ENCODE measurements around the gene SESTD1. TPM values are rescaled to one million over a fixed set of nuclear protein-coding genes. Genes with fewer than 3 reads are reported as not detected.

SESTD1 gene
- total RNA-seq, 2 experiments from 2014 or later, result 3.2 to 21.4 TPM

DNA sequence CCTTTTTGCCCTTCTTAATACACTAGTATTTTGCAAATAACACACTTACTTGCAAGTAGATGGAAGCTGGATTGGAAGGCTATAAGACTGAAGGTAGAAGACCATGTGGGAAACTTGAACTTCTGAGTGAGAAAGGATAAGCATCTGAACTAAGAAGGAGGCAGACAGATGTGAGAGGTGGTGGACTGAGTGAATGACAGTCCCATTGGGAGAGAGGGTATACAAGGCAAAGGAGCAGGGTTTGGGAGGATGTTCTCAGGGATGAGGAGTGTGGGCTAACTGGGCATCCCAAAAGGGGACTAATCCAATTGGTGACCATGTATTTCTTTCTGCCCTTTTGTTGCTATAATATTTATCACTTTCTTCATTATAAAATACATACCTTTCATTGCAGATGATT lies 20.4 kb upstream of the SESTD1 start:
- intact Hi-C loops (cut with micrococcal nuclease; ENCODE audit: unreplicated experiment), result no loop called here

DNA sequence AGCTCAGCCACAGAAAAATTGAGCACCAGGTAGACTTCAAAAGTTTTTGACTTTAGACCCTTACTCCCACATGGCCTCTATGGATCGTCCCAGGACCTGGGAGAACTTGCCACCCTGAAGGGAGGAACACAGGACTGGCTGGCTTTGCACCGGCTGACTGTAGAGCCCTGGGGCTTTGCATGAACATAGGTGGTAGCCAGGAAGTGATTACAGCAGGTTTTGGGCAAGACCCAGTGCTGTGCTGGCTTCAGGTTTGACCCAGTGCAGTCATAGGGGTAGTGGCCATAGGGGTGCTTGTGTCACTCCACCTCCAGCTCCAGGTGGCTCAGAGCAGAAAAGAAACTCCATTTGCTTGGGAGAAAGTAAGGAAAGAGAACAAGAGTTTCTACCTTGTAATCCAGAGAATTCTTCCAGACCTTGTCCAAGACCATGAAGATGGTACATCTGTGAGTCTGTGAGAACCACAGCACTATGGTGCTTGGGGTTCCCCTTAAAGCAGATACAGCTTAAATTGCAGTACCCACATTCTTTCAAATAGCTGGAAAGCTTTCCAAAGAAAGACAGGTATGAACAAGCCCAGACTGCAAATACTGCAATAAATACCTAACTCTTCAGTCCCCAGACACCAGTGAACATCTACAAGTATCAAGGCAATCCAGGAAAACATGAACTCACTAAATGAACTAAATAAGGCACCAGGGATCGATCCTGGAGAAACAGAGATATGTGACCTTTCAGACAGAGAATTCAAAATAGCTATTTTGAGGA lies 13.0 kb upstream of the SESTD1 start:
- TF ChIP-seq, protein P1, sequence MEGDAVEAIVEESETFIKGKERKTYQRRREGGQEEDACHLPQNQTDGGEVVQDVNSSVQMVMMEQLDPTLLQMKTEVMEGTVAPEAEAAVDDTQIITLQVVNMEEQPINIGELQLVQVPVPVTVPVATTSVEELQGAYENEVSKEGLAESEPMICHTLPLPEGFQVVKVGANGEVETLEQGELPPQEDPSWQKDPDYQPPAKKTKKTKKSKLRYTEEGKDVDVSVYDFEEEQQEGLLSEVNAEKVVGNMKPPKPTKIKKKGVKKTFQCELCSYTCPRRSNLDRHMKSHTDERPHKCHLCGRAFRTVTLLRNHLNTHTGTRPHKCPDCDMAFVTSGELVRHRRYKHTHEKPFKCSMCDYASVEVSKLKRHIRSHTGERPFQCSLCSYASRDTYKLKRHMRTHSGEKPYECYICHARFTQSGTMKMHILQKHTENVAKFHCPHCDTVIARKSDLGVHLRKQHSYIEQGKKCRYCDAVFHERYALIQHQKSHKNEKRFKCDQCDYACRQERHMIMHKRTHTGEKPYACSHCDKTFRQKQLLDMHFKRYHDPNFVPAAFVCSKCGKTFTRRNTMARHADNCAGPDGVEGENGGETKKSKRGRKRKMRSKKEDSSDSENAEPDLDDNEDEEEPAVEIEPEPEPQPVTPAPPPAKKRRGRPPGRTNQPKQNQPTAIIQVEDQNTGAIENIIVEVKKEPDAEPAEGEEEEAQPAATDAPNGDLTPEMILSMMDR (conservative IDR thresholded peaks at IDR 0.05; ENCODE audit: low read length), result no peak
- TF ChIP-seq EZH2phosphoT487 (IDR thresholded peaks at IDR 0.05; ENCODE audit: borderline replicate concordance, low read depth, low read length), result no peak
- no peaks in the 10 kb centered on the region for H3K9me3 ChIP-seq (ENCODE audit: low read length)
- DNase-seq (ENCODE audit: low spot score), result no peak
- no peak overlapping the region for H3K4me2 ChIP-seq (ENCODE audit: low read length)
- H3K27ac ChIP-seq (ENCODE audit: low read depth, low read length, poor library complexity, severe bottlenecking), result no peak overlapping the region
- ChIA-PET CTCF (ENCODE audit: unreplicated experiment) (no interaction called here), POLR2A (interaction anchor here (1.0 kb wide), 1 partner anchor 15 kb away, joined by 3 read pairs; no protein-coding TSS in a partner anchor)
- no peaks in the 10 kb centered on the region for H3K9me2 ChIP-seq (ENCODE audit: insufficient read depth, low read length)
- peaks cover 12% of the 10 kb centered on the region for H3K4me1 ChIP-seq (ENCODE audit: insufficient read depth, low read length, poor library complexity, severe bottlenecking)
- H3K4me3 ChIP-seq (ENCODE audit: low read depth, low read length, poor library complexity, severe bottlenecking), result no peak overlapping the region
- intact Hi-C loops (cut with micrococcal nuclease; ENCODE audit: unreplicated experiment), result no loop called here
- BruUV-seq (replicated peaks), result no TSS peak
- H4K20me1 ChIP-seq (ENCODE audit: insufficient read depth, low read length), result no peaks in the 10 kb centered on the region
- H3K79me2 ChIP-seq (ENCODE audit: insufficient read depth, low read depth, low read length), result no peaks in the 10 kb centered on the region
- H3K36me3 ChIP-seq (ENCODE audit: insufficient read depth, low read length), result no peaks in the 10 kb centered on the region
- H2AFZ ChIP-seq (ENCODE audit: low read length), result no peak overlapping the region

More for the DNA sequence above, 20.4 kb upstream of the SESTD1 start:
- Histone ChIP-seq H4K20me1 (ENCODE audit: insufficient read depth, low read length) (no peaks in the 10 kb centered on the region), H2AFZ (ENCODE audit: low read length) (no peak overlapping the region), H3K27ac (ENCODE audit: low read depth, low read length, poor library complexity, severe bottlenecking) (no peak overlapping the region), H3K9me2 (ENCODE audit: insufficient read depth, low read length) (no peaks in the 10 kb centered on the region), H3K9me3 (ENCODE audit: low read length) (no peaks in the 10 kb centered on the region), H3K36me3 (ENCODE audit: insufficient read depth, low read length) (no peaks in the 10 kb centered on the region), H3K4me1 (ENCODE audit: insufficient read depth, low read length, poor library complexity, severe bottlenecking) (no peaks in the 10 kb centered on the region), H3K4me3 (ENCODE audit: low read depth, low read length, poor library complexity, severe bottlenecking) (no peak overlapping the region), H3K4me2 (ENCODE audit: low read length) (no peak overlapping the region), H3K79me2 (ENCODE audit: insufficient read depth, low read depth, low read length) (no peaks in the 10 kb centered on the region)
- CTCF ChIA-PET (ENCODE audit: unreplicated experiment), result no interaction called here
- TF ChIP-seq, protein P1 (conservative IDR thresholded peaks at IDR 0.05; ENCODE audit: low read length), result no peak
- TF ChIP-seq EZH2phosphoT487 (IDR thresholded peaks at IDR 0.05; ENCODE audit: borderline replicate concordance, low read depth, low read length), result no peak
- POLR2A ChIA-PET, result interaction anchor here (1.0 kb wide), 1 partner anchor 17 kb away, joined by 3 read pairs; no protein-coding TSS in a partner anchor
- no TSS peak for BruUV-seq (replicated peaks)
- no peak for DNase-seq (ENCODE audit: low spot score)
